NT2/D1 (cell line): Measurements from ENCODE around the gene PDZD11.

Experiments used
- YY1 ChIP-seq: IDR thresholded peaks from 2 replicates; pipeline ENCODE4 v1.6.1; 2011; ENCODE audit not compliant: insufficient read length, insufficient read depth
- ZNF274 ChIP-seq: IDR thresholded peaks from 2 replicates; pipeline ENCODE4 v1.6.1; 2011; ENCODE audit warnings: mild to moderate bottlenecking, low read depth, low read length

- no peak for TF ChIP-seq YY1
- no peak for TF ChIP-seq ZNF274
Observed at GRCh38 chrX:70289168-70289792, 447 bp downstream of the PDZD11 start.
